CD4-positive, alpha-beta T cell (primary cell): Measurements from ENCODE around the gene MRNIP. TPM values are rescaled to one million over a fixed set of nuclear protein-coding genes. Genes with fewer than 3 reads are reported as not detected.

Experiments
- ATAC-seq: fragments of 200-7000 bp; cut with Tn5 transposase; one replicate; pipeline ENCODE4 v1.10.0; 2022; ENCODE audit warnings: mild to moderate bottlenecking; ENCODE audit not compliant: poor library complexity
- CTCF ChIA-PET: fragments of 350-600 bp; sonication (Branson Sonifier 250); formaldehyde crosslinking; loops from one replicate; lab custom pipeline; 2021; ENCODE audit warnings: antibody characterized with exemption, inconsistent platforms; lab: Charles Lee
- POLR2A ChIA-PET: fragments of 350-600 bp; sonication (Branson Sonifier 250); formaldehyde crosslinking; loops from one replicate; lab custom pipeline; 2021; ENCODE audit warnings: antibody characterized with exemption, inconsistent platforms; lab: Charles Lee
- DNase-seq, 14 experiments: peaks; one replicate each; pipeline ENCODE4 v3.0.0-alpha.2; 2013 to 2020; ENCODE audit warnings: mixed read lengths in 2 of 14
- H3K27ac ChIP-seq, 2 donors: one replicate each; pipeline versions ENCODE4 v1.5.1 to v1.7.0; 2013; ENCODE audit warnings: low read length in 2 of 2, low read depth in 1 of 2, mild to moderate bottlenecking in 1 of 2
- H3K27me3 ChIP-seq, 2 experiments: 1 replicate in 1 of 2; 2 replicates in 1 of 2; pipeline versions ENCODE4 v1.6.1 to v1.7.0; 2013; ENCODE audit warnings: low read length in 2 of 2, control low read depth in 1 of 2, mild to moderate bottlenecking in 1 of 2, moderate library complexity in 1 of 2; ENCODE audit not compliant: insufficient read depth in 2 of 2, control insufficient read depth in 1 of 2
- H3K36me3 ChIP-seq: one replicate; pipeline ENCODE4 v1.6.1; 2013; ENCODE audit warnings: low read length, control low read depth; ENCODE audit not compliant: insufficient read depth
- H3K4me1 ChIP-seq: one replicate; pipeline ENCODE4 v1.6.1; 2013; ENCODE audit warnings: low read length, control low read depth; ENCODE audit not compliant: insufficient read depth
- H3K4me3 ChIP-seq: one replicate; pipeline ENCODE4 v1.5.1; 2013; ENCODE audit warnings: mild to moderate bottlenecking, low read length, moderate library complexity
- H3K9me3 ChIP-seq, 2 experiments: 1 replicate in 1 of 2; 2 replicates in 1 of 2; pipeline versions ENCODE4 v1.6.1 to v1.7.0; 2013; ENCODE audit warnings: low read length in 2 of 2, mild to moderate bottlenecking in 2 of 2, control low read depth in 1 of 2, moderate library complexity in 1 of 2; ENCODE audit not compliant: control insufficient read depth in 1 of 2, insufficient read depth in 1 of 2
- H3K27ac Mint-ChIP-seq: one replicate; pipeline ENCODE4 v1.8.0; 2020; ENCODE audit warnings: mixed read lengths
- H3K27me3 Mint-ChIP-seq: one replicate; pipeline ENCODE4 v1.8.0; 2021; ENCODE audit warnings: mixed read lengths
- H3K36me3 Mint-ChIP-seq: one replicate; pipeline ENCODE4 v1.8.0; 2021; ENCODE audit warnings: low read depth, mixed read lengths
- H3K4me1 Mint-ChIP-seq: one replicate; pipeline ENCODE4 v1.8.0; 2021; ENCODE audit warnings: low read depth, mixed read lengths
- H3K4me3 Mint-ChIP-seq: one replicate; pipeline ENCODE4 v1.8.0; 2020; ENCODE audit warnings: mild to moderate bottlenecking, mixed read lengths
- H3K9me3 Mint-ChIP-seq: one replicate; pipeline ENCODE4 v1.8.0; 2020; ENCODE audit warnings: mixed read lengths
- intact Hi-C, 2 experiments: fragments of 100-400 bp; cut with DNase I in 1 of 2; cut with micrococcal nuclease in 1 of 2; formaldehyde crosslinking; loops; one replicate each; pipeline versions ENCODE4 v1.15.1 to v1.9.0; 2023 to 2025; cut with DNase I, micrococcal nuclease
- total RNA-seq, 174 experiments: library from RNA in 2 of 174; stranded (reverse) in 2 of 174; gene quantifications; one replicate each; pipeline ENCODE4 v1.2.3 and lab custom pipeline; 2021 to 2026
- TF ChIP-seq, protein P1 (sequence below): fragments of 200-600 bp; IDR thresholded peaks from one replicate; pipeline ENCODE4 v1.8.0; 2022; ENCODE audit warnings: antibody characterized with exemption, mild to moderate bottlenecking

Gene MRNIP
- total RNA-seq, 2 experiments from 2014 or later = 31.8 to 32.8 TPM

DNA sequence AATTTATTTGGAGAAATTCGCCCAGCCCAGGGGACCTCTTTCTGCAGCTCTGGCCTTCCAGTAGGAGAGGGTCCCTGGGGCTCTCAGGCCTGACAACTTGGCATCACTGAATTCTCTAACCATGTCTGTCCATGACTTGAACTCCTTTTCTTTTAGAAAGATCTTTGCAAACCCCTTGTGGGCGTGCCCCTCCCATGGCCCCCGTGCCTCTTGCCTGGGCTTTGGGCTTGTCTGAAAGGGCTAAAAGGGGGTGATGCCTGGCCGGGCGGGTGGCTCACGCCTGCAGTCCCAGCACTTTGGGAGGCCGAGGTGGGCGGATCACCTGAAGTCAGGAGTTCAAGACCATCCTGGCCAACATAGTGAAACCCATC lies 41.2 kb downstream of the MRNIP start:
- no peaks in the 10 kb centered on the region for H3K9me3 Mint-ChIP-seq
- Histone ChIP-seq H3K27me3 (peaks cover 0 to 4% of the 10 kb centered on the region in 2 experiments), H3K4me1 (peaks cover 51% of the 10 kb centered on the region), H3K36me3 (peaks cover 8% of the 10 kb centered on the region), H3K27ac (no peak overlapping the region), H3K4me3 (no peak overlapping the region), H3K9me3 (no peaks in the 10 kb centered on the region)
- peaks cover 45% of the 10 kb centered on the region for H3K4me1 Mint-ChIP-seq
- H3K27me3 Mint-ChIP-seq = peaks cover 5% of the 10 kb centered on the region
- H3K4me3 Mint-ChIP-seq = peak overlapping the region; percentile 84
- ChIA-PET POLR2A (interaction anchor here (4.5 kb wide), 1 partner anchor 10 kb away, joined by 48 read pairs; the partner anchor contains the start of gene MGAT4B), CTCF (interaction anchor here (1.0 kb wide), 1 partner anchor 16 kb away, joined by 5 read pairs; no protein-coding TSS in a partner anchor)
- no peak overlapping the region for H3K27ac Mint-ChIP-seq
- ATAC-seq = no peak
- TF ChIP-seq, protein P1, sequence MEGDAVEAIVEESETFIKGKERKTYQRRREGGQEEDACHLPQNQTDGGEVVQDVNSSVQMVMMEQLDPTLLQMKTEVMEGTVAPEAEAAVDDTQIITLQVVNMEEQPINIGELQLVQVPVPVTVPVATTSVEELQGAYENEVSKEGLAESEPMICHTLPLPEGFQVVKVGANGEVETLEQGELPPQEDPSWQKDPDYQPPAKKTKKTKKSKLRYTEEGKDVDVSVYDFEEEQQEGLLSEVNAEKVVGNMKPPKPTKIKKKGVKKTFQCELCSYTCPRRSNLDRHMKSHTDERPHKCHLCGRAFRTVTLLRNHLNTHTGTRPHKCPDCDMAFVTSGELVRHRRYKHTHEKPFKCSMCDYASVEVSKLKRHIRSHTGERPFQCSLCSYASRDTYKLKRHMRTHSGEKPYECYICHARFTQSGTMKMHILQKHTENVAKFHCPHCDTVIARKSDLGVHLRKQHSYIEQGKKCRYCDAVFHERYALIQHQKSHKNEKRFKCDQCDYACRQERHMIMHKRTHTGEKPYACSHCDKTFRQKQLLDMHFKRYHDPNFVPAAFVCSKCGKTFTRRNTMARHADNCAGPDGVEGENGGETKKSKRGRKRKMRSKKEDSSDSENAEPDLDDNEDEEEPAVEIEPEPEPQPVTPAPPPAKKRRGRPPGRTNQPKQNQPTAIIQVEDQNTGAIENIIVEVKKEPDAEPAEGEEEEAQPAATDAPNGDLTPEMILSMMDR = no peak
- intact Hi-C loops = no loop called here
- peak in 1 of 14 experiments; percentile 30 for DNase-seq
- H3K36me3 Mint-ChIP-seq = peaks cover 27% of the 10 kb centered on the region

DNA sequence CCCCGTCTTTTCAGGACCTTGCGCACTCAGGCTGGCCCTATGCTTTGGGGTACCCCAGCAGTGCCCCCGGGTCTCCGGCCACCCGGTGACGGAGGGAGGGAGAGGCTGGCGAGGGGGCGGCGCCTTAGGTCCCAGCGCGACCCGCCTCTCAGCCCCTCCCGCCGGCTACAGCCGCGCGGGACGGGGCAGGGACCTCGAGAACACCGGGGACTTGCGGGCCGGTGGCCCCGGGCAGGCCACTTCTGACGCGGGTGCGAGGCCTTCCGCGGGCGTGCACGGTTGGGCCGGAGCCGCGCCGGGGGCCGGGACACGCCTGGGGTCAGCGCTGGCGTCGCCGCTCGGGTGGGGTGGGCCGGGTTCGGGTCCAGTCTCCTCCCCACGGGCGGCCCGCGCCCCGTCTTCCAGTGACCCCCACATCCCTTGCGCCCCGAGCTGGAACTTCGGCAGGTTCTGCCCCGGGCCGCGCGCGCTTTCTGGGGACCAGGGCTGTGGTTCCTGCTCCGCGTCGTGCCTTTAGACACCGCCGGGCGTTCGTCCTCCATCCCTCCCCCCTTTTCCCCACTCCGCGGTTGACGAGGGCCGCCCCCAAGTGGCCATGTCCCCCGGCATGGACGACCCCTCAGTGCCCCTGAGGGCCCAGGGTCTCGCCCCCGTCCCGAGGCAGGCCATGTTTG lies 41.7 kb downstream of the MRNIP start:
- Histone ChIP-seq H3K27me3 (peaks cover 0 to 4% of the 10 kb centered on the region in 2 experiments), H3K9me3 (no peaks in the 10 kb centered on the region), H3K4me1 (peaks cover 46% of the 10 kb centered on the region), H3K4me3 (no peak overlapping the region), H3K36me3 (peaks cover 13% of the 10 kb centered on the region), H3K27ac (no peak overlapping the region)
- Mint-ChIP-seq H3K27me3 (peaks cover 5% of the 10 kb centered on the region), H3K36me3 (peaks cover 21% of the 10 kb centered on the region), H3K4me3 (no peak overlapping the region), H3K9me3 (no peaks in the 10 kb centered on the region), H3K27ac (no peak overlapping the region), H3K4me1 (peaks cover 40% of the 10 kb centered on the region)
- ChIA-PET CTCF (interaction anchor here (1.0 kb wide), 1 partner anchor 15 kb away, joined by 5 read pairs; no protein-coding TSS in a partner anchor), POLR2A (interaction anchor here (4.5 kb wide), 1 partner anchor 10 kb away, joined by 48 read pairs; the partner anchor contains the start of gene MGAT4B)
- DNase-seq (no peak), ATAC-seq (no peak)
- intact Hi-C loops = no loop called here
- TF ChIP-seq, protein P1 = no peak

DNA sequence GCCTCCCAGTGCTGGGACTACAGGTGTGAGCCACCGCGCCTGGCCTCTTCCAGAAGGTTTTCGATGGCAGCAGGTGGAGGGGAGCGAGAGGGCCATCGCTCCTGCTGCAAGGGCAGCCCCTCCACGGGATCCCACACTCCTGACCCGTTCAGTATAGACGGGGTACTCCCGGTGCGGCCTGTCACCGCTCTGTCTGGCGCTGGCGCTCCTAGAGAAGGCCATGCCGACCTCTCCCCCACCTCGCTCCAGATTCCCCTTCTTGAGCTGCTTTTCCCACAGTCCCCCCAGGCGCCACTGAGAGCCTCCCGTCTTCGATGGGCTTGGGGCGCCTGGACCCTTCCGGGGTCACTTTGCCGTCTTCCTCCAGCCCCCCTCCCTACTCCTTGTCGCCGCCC lies 42.2 kb downstream of the MRNIP start:
- Mint-ChIP-seq H3K36me3 (peaks cover 16% of the 10 kb centered on the region), H3K27me3 (peaks cover 5% of the 10 kb centered on the region), H3K4me1 (peaks cover 34% of the 10 kb centered on the region), H3K27ac (no peak overlapping the region), H3K4me3 (no peak overlapping the region), H3K9me3 (no peaks in the 10 kb centered on the region)
- peaks cover 41% of the 10 kb centered on the region for H3K4me1 ChIP-seq
- ATAC-seq = no peak
- intact Hi-C loops = no loop called here
- POLR2A ChIA-PET = no interaction called here
- TF ChIP-seq, protein P1 = no peak
- no peaks in the 10 kb centered on the region for H3K9me3 ChIP-seq
- H3K4me3 ChIP-seq = no peak overlapping the region
- peaks cover 0 to 4% of the 10 kb centered on the region in 2 experiments for H3K27me3 ChIP-seq
- H3K36me3 ChIP-seq = peaks cover 13% of the 10 kb centered on the region
- no peak for DNase-seq
- CTCF ChIA-PET = interaction anchor here (1.2 kb wide), 1 partner anchor 14 kb away, joined by 4 read pairs; no protein-coding TSS in a partner anchor
- H3K27ac ChIP-seq = no peak overlapping the region
